Esophagus squamous epithelium (tissue), 4 donors: ENCODE measurements around the gene ALOX5.

Experiments used
- CTCF ChIP-seq, 6 experiments: fragments of 450-650 bp in 4 of 6; fragments of 200-600 bp in 2 of 6; sonication (generic) in 2 of 6; IDR thresholded peaks; one replicate each; pipeline ENCODE4 v1.5.1; 2016 to 2019; ENCODE audit warnings: antibody characterized with exemption in 6 of 6, mild to moderate bottlenecking in 4 of 6, moderate library complexity in 4 of 6
- POLR2A ChIP-seq, 4 donors: fragments of 450-650 bp; IDR thresholded peaks; one replicate each; pipeline ENCODE4 v1.6.1; 2017; ENCODE audit warnings: antibody characterized with exemption in 4 of 4, mild to moderate bottlenecking in 4 of 4, moderate library complexity in 3 of 4

GRCh38 chr10:45398595-45398994 lies 24.6 kb downstream of the ALOX5 start:
- no peak for TF ChIP-seq POLR2A (IDR thresholded peaks at IDR 0.05)
- TF ChIP-seq CTCF (IDR thresholded peaks at IDR 0.05), result no peak
